ENCODE data around the gene RNF225. TPM values are rescaled to one million over a fixed set of nuclear protein-coding genes. Genes with fewer than 3 reads are reported as not detected.
"Not testable (repeated sequence)": the region's sequence is repeated elsewhere in the genome, so short reads cannot be mapped to it uniquely, and the experiment has no call there.

Gene RNF225
- total RNA-seq: under 1 TPM in 1 of 2 donors, not detected in 1; 0.64 TPM

DNA sequence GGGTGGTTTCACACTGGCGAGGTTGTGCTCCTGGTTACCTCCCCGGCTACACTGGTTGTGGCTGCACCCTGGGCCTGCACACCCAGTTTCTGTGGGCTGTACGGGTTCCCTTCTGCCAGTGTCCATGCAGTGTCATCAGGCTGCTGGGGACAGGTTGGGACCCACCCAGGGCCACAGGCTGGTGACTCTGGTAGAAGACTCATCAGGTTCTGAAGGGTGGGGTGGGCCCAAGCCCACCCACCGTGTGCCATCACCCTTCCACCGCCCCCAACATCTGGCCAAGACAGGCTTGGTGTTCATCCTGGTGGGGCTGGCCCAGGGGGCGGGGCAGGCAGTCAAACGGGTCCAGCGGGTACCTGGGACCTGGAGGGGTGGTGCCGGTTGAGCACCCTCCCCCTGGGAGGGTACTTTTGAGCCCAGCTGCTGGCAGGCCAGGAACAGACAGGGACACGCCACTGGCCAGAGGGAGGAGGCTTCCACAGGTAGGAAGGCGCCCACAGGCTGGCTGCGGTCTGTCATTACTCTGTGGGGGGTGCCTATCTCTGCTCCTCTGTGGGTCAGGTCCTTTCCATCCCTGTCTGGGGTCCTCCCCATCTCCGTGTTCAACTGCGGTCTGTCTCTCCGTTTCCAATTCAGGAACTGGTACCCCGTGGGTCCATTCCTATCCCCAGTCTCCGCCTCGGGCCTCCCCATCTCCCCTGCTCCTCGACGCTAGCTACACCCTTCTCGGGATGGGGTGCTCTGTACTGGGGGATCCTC, at the start of gene RNF225:
Gene RNF225, plus strand, starts transcription at position 437 of the 759 bp plus-strand sequence. CDS start 434 bp downstream, outside the sequence.
- peaks cover 70% of the 10 kb centered on the region for H3K36me3 Mint-ChIP-seq (ENCODE audit: low read depth)
- no peaks in the 10 kb centered on the region for H3K27me3 Mint-ChIP-seq
- no peak within 1 kb of the TSS for H3K4me3 Mint-ChIP-seq
- H3K9me3 Mint-ChIP-seq: no peaks in the 10 kb centered on the region
- no peaks in the 10 kb centered on the region for H3K4me1 Mint-ChIP-seq
- H3K27ac Mint-ChIP-seq: no peak within 1 kb of the TSS
- ATAC-seq (replicated peaks): peak; percentile 29

DNA sequence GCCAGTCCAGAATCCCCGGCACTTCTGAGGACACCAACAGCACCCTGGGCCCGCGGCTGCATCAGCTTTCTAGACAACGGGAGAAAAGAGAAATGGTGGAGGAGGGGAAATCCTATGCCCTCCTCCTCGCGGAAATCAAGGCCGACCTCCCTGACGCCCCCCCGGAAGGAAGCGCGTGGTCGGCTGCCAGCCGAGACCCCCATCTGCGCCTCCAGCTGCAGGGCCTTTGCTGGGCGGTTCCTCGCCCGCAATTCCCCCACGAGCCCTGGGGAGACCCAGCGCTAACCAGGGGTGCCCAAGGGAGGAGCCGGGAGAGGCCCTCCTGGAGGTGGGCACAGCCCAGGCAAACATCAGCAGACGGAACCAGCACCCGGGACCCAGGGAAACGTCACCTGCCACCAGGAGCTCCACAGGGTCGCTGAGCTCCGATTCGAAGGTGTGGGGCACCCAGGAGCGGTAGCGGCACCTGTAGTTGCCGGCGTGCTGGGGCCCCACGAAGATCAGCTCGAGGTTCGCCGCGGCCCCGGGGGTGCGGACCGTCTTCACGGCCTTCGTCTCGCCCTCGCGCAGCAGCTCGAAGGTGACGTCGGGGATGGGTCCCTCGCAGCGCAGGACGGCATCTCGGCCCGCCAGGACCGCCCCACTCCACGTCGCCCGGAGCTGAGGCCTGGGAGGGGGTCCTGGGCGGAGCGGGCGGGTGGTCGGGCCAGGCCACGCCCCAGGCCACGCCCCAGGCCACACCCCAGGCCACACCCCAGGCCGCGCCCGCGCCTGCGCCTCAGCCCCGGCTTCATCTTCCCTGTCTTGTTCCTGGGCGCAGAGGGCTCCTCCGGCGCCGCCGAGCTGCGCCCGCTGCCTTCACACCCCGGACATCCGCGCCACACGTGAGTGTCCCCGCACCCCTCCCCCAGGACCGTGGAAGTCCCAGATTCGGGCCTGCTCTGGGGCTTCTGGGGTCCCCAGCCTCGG, 48.2 kb upstream of the RNF225 start:
- peak; percentile 98 for ATAC-seq (replicated peaks)
- H3K9me3 Mint-ChIP-seq: no peaks in the 10 kb centered on the region
- no peaks in the 10 kb centered on the region for H3K27me3 Mint-ChIP-seq
- H3K36me3 Mint-ChIP-seq (ENCODE audit: low read depth): no peaks in the 10 kb centered on the region
- H3K4me1 Mint-ChIP-seq: peaks cover 6% of the 10 kb centered on the region
- peak overlapping the region; percentile 90 for H3K4me3 Mint-ChIP-seq
- peak overlapping the region; percentile 80 for H3K27ac Mint-ChIP-seq

DNA sequence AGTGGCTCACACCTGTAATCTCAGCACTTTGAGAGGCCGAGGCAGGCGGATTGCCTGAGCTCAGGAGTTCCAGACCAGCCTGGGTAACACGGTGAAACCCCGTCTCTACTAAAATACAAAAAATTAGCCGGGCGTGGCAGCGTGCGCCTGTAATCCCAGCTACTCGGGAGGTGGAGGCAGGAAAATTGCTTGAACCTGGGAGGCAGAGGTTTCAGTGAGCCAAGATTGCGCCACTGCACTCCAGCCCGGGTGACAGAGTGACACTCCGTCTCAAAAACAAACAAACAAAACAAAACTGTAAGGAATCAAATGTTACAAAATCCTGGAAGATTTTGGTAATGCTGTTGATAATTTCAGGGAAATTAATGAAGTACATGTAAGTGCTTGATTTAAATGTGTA, 47.4 kb upstream of the RNF225 start:
- not testable (repeated sequence) for H3K36me3 Mint-ChIP-seq (ENCODE audit: low read depth); H3K27me3 Mint-ChIP-seq; H3K9me3 Mint-ChIP-seq
- peak overlapping the region; percentile 80 for H3K27ac Mint-ChIP-seq
- H3K4me1 Mint-ChIP-seq: peaks cover 10% of the 10 kb centered on the region
- H3K4me3 Mint-ChIP-seq: peak overlapping the region; percentile 90
- peak; percentile 6 for ATAC-seq (replicated peaks)

DNA sequence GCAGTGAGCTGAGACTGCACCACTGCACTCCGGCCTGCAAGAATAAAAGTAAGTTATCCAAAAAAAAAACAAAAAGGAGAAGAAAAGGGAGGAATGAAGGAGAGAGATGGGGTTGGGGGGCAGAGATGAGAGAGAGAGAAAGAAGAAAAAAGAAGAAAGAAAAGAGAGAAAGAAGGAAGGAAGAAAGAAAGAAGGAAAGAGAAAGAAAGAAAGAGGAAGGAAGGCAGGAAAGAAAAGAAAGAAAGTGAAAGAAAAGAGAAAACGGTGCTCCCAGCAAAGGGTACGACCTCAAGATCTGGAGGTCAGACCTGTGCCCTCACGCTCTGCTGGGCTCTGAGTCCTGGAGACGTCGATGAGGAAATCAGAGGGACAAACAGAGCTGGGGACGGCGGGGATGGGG, 45.9 kb upstream of the RNF225 start:
- no peak overlapping the region for H3K27ac Mint-ChIP-seq
- ATAC-seq (replicated peaks): no peak
- H3K4me3 Mint-ChIP-seq: peak overlapping the region; percentile 20
- H3K9me3 Mint-ChIP-seq: no peaks in the 10 kb centered on the region
- peaks cover 10% of the 10 kb centered on the region for H3K4me1 Mint-ChIP-seq
- H3K27me3 Mint-ChIP-seq: no peaks in the 10 kb centered on the region
- no peaks in the 10 kb centered on the region for H3K36me3 Mint-ChIP-seq (ENCODE audit: low read depth)

DNA sequence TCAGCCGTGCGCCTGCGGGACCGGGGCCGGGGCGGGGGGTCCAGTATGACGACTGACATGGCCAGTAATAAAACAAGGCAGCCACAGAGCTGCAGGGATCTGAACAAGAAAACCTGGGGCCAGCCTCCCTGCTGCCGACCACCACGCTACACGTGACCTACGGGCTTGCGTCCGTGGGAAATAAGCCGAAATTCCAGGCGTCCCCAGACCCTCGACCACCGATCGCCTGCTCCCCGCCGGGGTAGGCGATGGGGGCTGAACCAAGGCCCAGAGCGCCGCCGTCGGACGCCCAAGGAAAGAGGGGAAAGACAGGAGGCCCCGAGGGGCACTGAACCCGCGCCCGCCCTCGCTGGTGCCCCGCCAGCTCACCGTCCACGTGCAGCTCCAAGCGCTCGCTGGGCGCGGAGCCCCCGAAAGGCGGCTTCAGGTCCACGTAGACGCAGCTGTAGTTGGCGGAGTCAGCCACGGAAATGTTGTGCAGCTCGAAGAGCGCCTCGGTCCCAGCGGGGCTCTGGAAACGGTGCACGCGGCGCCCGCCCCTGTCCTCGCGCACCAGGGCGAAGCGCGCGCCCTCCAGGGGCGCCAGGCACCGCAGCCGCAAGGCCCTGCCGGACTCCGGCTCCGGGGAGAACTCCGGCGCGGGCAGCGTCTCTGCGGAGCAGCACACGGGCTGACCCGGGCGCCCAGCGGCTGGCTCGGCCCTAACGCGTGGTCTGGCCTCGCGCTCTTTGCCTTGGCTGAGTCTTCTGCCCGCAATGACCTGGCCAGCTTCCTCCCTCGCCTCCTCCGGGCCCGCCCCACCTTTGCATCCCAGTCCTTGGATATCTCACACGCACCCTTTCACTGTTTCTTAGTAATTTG, 45.2 kb upstream of the RNF225 start:
- H3K4me1 Mint-ChIP-seq: peaks cover 10% of the 10 kb centered on the region
- no peaks in the 10 kb centered on the region for H3K27me3 Mint-ChIP-seq
- no peaks in the 10 kb centered on the region for H3K36me3 Mint-ChIP-seq (ENCODE audit: low read depth)
- H3K9me3 Mint-ChIP-seq: no peaks in the 10 kb centered on the region
- no peak overlapping the region for H3K27ac Mint-ChIP-seq
- no peak for ATAC-seq (replicated peaks)
- peak overlapping the region; percentile 20 for H3K4me3 Mint-ChIP-seq

DNA sequence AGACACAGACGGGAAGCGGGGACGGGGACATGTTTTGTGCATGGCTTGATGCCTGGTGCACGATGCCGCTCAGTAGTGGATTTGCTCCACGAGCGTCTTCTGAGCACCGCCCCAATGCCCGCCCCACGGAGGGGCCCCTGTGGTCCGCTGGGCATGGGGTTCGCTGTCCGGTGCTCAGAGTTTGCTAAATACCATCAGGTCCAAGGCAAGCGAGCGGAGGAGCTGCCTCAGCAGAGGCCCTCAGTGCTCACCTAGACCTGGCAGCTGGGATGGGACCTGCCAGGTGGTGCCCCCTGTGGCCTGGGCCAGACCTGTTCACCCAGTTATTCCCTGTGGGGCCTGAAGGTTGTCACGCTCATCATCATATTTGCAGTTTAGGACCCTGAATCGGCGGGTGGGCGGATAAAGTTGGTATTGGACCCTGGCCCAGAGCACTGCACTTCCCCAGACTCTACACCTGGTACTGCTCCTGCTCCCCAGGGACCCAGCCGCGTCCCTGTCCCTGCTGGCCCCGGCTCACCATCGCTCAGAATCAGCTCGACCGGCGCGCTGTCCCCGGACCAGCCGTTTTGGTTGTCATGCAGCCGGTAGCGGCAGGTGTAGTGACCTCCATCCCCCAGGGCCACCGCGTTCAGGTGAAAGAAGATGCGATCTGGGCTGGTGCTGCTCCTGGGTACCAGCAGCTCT, 44.4 kb upstream of the RNF225 start:
- Mint-ChIP-seq H3K9me3 (no peaks in the 10 kb centered on the region), H3K27ac (no peak overlapping the region), H3K36me3 (ENCODE audit: low read depth) (no peaks in the 10 kb centered on the region), H3K4me1 (peaks cover 5% of the 10 kb centered on the region), H3K4me3 (no peak overlapping the region), H3K27me3 (no peaks in the 10 kb centered on the region)
- no peak for ATAC-seq (replicated peaks)

DNA sequence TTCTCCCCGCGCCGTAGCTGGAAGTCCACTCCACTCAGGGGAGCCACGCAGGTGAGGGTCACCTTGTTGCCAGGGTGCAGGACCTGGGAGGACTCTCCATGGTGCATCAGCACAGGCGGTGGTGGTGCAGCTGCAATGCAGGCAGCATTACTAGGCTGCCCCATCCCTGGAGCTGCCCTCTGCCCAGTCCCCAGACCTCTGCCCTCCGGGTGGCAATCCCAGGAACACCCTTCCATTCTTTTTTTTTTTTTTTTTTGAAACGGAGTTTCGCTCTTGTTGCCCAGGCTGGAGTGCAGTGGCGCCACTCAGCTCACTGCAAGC, 43.9 kb upstream of the RNF225 start:
- H3K27me3 Mint-ChIP-seq: no peaks in the 10 kb centered on the region
- ATAC-seq (replicated peaks): no peak
- no peaks in the 10 kb centered on the region for H3K36me3 Mint-ChIP-seq (ENCODE audit: low read depth)
- no peaks in the 10 kb centered on the region for H3K9me3 Mint-ChIP-seq
- peaks cover 4% of the 10 kb centered on the region for H3K4me1 Mint-ChIP-seq
- H3K27ac Mint-ChIP-seq: no peak overlapping the region
- no peak overlapping the region for H3K4me3 Mint-ChIP-seq

DNA sequence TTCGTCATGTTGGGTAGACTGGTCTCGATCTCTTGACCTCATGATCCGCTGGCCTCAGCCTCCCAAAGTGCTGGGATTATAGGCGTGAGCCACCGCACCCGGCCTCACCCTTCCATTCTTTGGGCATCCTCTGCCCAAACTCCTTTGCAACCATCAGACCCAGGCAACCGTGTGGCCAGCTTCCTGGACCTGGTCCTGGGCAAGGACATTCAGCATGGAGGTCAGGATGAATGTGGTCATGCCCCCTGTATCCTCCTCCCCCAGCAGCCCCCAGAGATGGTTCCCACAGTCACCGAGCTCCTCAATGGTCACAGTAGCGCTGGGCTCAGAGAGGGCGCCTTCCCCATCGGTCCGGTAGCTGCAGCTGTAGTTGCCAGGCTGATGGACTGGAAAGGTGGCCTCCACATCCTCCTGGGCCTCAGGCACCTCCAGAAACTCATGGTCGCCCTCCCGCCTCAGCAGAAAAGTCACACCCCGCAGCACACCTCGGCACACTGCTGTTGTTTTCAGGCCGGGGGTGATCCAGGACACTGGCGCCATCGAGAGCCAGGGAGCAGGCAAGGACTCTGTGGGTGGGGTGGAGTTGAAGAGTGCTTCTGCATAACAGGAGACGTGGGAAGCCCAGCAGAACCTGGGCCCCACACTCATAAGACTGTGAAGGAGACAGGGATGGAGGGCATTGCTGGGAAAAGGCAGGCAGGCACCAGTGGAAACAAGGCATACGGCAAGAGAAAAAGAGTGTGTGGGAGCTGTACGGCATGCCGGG, 43.3 kb upstream of the RNF225 start:
- Mint-ChIP-seq H3K27me3 (no peaks in the 10 kb centered on the region), H3K4me3 (no peak overlapping the region), H3K9me3 (no peaks in the 10 kb centered on the region), H3K36me3 (ENCODE audit: low read depth) (no peaks in the 10 kb centered on the region), H3K27ac (no peak overlapping the region), H3K4me1 (peaks cover 4% of the 10 kb centered on the region)
- ATAC-seq (replicated peaks): no peak

DNA sequence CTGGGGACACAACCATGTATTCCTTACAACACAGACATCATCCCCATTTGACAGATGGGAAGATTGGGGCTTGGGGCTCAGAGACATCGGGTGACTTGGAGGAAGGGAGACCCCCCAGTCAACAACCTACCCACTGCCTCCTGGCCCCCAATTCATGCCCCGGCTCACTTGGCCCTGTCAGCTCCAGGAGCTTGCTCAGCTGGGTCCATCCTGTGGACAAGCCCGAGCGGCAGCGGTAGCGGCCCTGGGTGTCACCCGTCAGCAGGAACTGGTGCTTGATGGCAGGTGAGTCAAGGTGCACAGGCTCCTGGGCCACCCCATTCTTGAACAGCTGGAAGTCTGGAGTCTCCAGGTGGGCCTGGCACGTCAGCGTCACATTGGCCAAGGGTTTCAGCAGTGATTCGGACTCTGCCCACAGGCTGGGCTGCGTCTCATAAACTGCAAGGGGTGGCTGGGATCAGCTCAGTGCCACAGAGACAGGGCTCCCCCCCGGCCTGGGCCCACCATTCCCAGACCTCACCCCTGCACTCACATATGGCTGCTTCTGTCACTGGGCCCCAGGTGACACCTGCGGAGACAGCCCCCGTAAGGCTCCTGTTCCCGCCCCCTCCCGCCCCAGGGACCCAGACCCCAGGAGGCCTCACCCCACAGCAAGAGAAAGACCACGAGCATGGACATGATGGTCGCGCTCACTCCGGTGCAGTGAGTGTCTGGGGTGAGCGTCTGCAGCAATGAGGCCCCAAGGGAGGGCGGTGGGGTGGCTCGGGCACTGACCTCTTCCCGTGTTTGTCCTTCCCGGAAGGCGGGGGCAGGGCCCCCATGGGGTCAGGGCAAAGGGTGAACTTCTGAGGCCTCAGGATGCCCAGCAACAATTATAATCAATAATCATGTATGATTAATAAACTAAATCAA, 42.4 kb upstream of the RNF225 start, which contains the start of gene A1BG:
Gene A1BG, minus strand, starts transcription at position 733 of the 912 bp plus-strand sequence. Its CDS starts 55 bp downstream, at position 678.
- no peaks in the 10 kb centered on the region for H3K36me3 Mint-ChIP-seq (ENCODE audit: low read depth)
- H3K4me1 Mint-ChIP-seq: peaks cover 4% of the 10 kb centered on the region
- no peaks in the 10 kb centered on the region for H3K9me3 Mint-ChIP-seq
- no peak for ATAC-seq (replicated peaks)
- H3K4me3 Mint-ChIP-seq: no peak within 1 kb of the TSS
- H3K27me3 Mint-ChIP-seq: no peaks in the 10 kb centered on the region
- no peak within 1 kb of the TSS for H3K27ac Mint-ChIP-seq

DNA sequence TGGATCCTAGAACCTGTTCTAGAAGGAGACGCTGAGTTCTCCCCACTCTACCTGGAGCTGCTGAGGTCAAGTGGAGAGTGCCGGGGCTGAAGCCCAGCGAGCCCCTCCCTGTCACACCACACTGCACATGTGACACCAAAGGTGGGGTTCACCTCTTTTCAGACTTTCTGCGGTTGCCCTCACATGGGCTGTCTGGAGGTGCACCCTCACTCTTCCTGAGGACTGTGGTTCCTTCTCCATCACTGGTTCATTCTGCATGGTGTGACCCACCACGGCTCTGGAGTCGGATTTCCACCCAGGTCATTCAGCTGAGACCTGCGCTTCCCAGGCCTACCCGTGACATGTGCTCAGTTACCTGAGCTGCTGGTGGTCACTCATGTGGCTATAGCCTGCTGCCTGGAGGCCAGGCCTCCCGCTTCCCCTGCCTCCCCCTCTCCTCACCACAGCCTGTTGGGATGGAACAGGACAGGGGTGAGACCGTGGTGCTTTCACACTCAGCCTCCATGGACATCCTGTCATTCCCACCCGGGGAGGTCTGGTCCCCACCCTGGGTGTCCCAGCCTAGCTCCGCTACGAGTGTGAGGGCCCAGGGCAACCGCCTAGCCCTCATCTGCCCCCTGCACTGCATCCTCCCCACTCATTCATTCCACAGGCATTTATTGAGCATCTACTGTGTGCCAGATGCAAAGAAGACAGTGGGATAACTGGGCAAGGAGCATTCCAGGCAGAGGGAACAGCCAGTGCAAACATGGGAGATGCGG, 41.6 kb upstream of the RNF225 start:
- H3K27ac Mint-ChIP-seq: no peak overlapping the region
- peaks cover 4% of the 10 kb centered on the region for H3K4me1 Mint-ChIP-seq
- H3K9me3 Mint-ChIP-seq: no peaks in the 10 kb centered on the region
- no peak overlapping the region for H3K4me3 Mint-ChIP-seq
- H3K27me3 Mint-ChIP-seq: no peaks in the 10 kb centered on the region
- no peaks in the 10 kb centered on the region for H3K36me3 Mint-ChIP-seq (ENCODE audit: low read depth)
- ATAC-seq (replicated peaks): no peak

DNA sequence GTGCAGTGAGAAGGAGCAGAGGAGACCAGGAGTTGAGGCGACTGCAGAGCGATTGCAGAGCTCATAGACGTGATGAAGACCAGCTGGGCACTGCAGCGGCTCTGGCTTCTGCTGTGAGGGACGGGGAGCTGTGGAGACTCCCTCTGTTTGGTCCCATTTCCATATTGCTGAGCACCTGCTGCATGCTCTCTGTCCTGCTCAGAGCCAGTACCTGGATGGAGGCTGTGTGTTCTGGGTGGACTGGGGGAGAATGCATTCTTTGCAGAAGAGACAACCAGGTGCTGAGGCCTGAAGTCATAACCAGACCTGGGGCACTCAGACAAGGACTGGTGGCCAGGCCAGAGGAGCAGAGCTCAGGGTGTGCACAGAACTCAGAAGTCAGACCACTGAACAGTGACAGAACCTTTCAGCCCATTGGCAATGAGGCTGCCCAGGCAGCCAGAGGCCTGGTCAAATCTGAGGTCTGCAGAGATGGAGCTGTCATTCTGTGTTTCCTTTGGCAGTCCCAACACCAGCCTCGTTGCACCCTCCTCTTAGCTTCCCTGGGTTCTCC, 40.9 kb upstream of the RNF225 start:
- Mint-ChIP-seq H3K27me3 (no peaks in the 10 kb centered on the region), H3K9me3 (no peaks in the 10 kb centered on the region), H3K4me1 (peaks cover 4% of the 10 kb centered on the region), H3K4me3 (no peak overlapping the region), H3K27ac (no peak overlapping the region), H3K36me3 (ENCODE audit: low read depth) (no peaks in the 10 kb centered on the region)
- ATAC-seq (replicated peaks): no peak

All from activated T-helper 17 cell treated with anti-CD3 and anti-CD28 coated beads, Interleukin-2, amount 50 U/mL, for 72 hours (primary cell).